Measurements from ENCODE around the gene ZEB2.
A peak's percentile ranks its signal among the peaks of the same experiment; 100 is the strongest.

The ZEB2 gene

GRCh38 chr2:144495227-144496091 is 24.5 kb downstream of the ZEB2 start:
- no peak for DNase-seq (ENCODE audit: low spot score)

- DNase-seq (ENCODE audit: low spot score) = no peak
These were observed 26.7 kb downstream of the ZEB2 start for GRCh38 chr2:144493027-144493809.

- no peak for DNase-seq (ENCODE audit: low spot score)
These were observed 29.1 kb downstream of the ZEB2 start for GRCh38 chr2:144490857-144491256.

- DNase-seq (ENCODE audit: low spot score) = no peak
These were observed 29.9 kb downstream of the ZEB2 start for GRCh38 chr2:144490017-144490416.

- DNase-seq (ENCODE audit: low spot score) = no peak
These were observed 30.5 kb downstream of the ZEB2 start for GRCh38 chr2:144489315-144489916.

GRCh38 chr2:144484201-144484948 is 35.5 kb downstream of the ZEB2 start:
- no peak for DNase-seq (ENCODE audit: low spot score)

- DNase-seq (ENCODE audit: low spot score) = no peak
These were observed 38.3 kb downstream of the ZEB2 start for GRCh38 chr2:144481666-144482065.

GRCh38 chr2:144481109-144481508 is 38.8 kb downstream of the ZEB2 start:
- no peak for DNase-seq (ENCODE audit: low spot score)

GRCh38 chr2:144480285-144480684 is 39.6 kb downstream of the ZEB2 start:
- DNase-seq (ENCODE audit: low spot score) = peak; percentile 30

GRCh38 chr2:144479659-144480058 is 40.3 kb downstream of the ZEB2 start:
- no peak for DNase-seq (ENCODE audit: low spot score)

- DNase-seq (ENCODE audit: low spot score) = peak; percentile 52
These were observed 40.8 kb downstream of the ZEB2 start for GRCh38 chr2:144479138-144479537.

GRCh38 chr2:144477957-144478311 is 42.0 kb downstream of the ZEB2 start:
- DNase-seq (ENCODE audit: low spot score) = no peak

- no peak for DNase-seq (ENCODE audit: low spot score)
These were observed 42.5 kb downstream of the ZEB2 start for GRCh38 chr2:144477281-144477956.

- no peak for DNase-seq (ENCODE audit: low spot score)
These were observed 43.2 kb downstream of the ZEB2 start for GRCh38 chr2:144476682-144477081.

GRCh38 chr2:144475569-144476275 is 44.2 kb downstream of the ZEB2 start:
- DNase-seq (ENCODE audit: low spot score) = no peak

GRCh38 chr2:144475044-144475443 is 44.9 kb downstream of the ZEB2 start:
- DNase-seq (ENCODE audit: low spot score) = no peak

GRCh38 chr2:144474017-144474416 is 45.9 kb downstream of the ZEB2 start:
- no peak for DNase-seq (ENCODE audit: low spot score)

- DNase-seq (ENCODE audit: low spot score) = no peak
These were observed 47.0 kb downstream of the ZEB2 start for GRCh38 chr2:144472911-144473310.

- no peak for DNase-seq (ENCODE audit: low spot score)
These were observed 47.9 kb downstream of the ZEB2 start for GRCh38 chr2:144472046-144472412.

GRCh38 chr2:144471305-144472045 is 48.4 kb downstream of the ZEB2 start:
- DNase-seq (ENCODE audit: low spot score) = no peak
